H1 (cell line): ENCODE results near the gene WWP2. TPM values are rescaled to one million over a fixed set of nuclear protein-coding genes. Genes with fewer than 3 reads are reported as not detected.

ENCODE experiments used
- EP300 ChIP-seq, 2 experiments: IDR thresholded peaks; 1 replicate in 1 of 2; 2 replicates in 1 of 2; pipeline ENCODE4 v1.6.1; 2011 to 2012; ENCODE audit warnings: low read depth in 2 of 2, low read length in 2 of 2, mild to moderate bottlenecking in 2 of 2, borderline replicate concordance in 1 of 2, inconsistent platforms in 1 of 2, moderate library complexity in 1 of 2
- RAD21 ChIP-seq, 2 experiments: IDR thresholded peaks in 1 of 2; conservative IDR thresholded peaks in 1 of 2; 2 replicates each; pipeline ENCODE4 v1.6.1; 2011; ENCODE audit warnings: low read depth in 2 of 2, low read length in 2 of 2, improper control_type of control experiment in 1 of 2, inconsistent platforms in 1 of 2, mild to moderate bottlenecking in 1 of 2, moderate library complexity in 1 of 2
- RFX5 ChIP-seq: IDR thresholded peaks from 2 replicates; pipeline ENCODE4 v1.6.1; 2011; ENCODE audit warnings: low read depth, low read length, improper control_type of control experiment, borderline replicate concordance
- SIX5 ChIP-seq: IDR thresholded peaks from 2 replicates; pipeline ENCODE4 v1.6.1; 2011; ENCODE audit warnings: mild to moderate bottlenecking, low read depth, low read length
- SP1 ChIP-seq: IDR thresholded peaks from 2 replicates; pipeline ENCODE4 v1.6.1; 2011; ENCODE audit warnings: low read depth, low read length
- polyA plus RNA-seq, 7 experiments: library from polyadenylated mRNA; depleted of rRNA in 3 of 7; stranded (reverse) in 5 of 7; unstranded in 2 of 7; fragments of >200 nt in 5 of 7; fragments of 200-250 nt in 2 of 7; gene quantifications; 1 replicate in 5 of 7; 2 replicates in 1 of 7; 4 replicates in 1 of 7; pipeline versions ENCODE4 v1.2.1 to v1.2.3, GENCODE V29; 2011 to 2013; ENCODE audit warnings: missing spikeins in 2 of 7, mixed read lengths in 2 of 7
- total RNA-seq: library from RNA; stranded (reverse); fragmentation: NEBNext Ultra II Directional; extraction: Animal tissue kit (Norgen Biotek cat#: 25700); gene quantifications from 2 replicates; pipeline ENCODE4 v1.2.1, GENCODE V29; 2021
- TF ChIP-seq, protein P1 (sequence below): IDR thresholded peaks from 2 replicates; pipeline ENCODE4 v1.6.1; 2011; ENCODE audit warnings: low read length, improper control_type of control experiment

WWP2 gene
- total and polyA plus RNA-seq, 2 of the 8 experiments (the other 6 are each of a cell fraction or from before 2014, with no cell fraction given), result 14.1 to 42.2 TPM

DNA sequence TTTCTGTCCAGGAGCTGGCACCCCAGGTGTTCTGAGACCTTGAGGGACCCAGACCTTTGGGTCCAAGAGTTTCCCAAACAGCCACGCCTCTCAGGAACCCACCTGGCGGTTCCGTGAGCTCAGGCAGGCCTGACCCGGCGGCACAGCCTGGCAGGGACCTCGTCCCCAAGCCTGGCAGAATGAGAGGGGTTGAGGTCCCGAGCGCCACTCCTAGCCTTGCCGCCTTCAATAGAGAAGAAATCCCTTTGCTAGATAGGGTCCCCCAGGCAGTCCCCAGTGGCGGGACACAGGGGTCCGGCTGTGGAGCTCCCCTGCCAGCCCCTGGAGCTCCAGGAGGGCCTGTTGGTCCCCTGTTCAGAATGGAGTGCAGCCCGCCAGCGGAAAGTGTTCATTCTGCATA, 178.5 kb downstream of the WWP2 start (continued):
- TF ChIP-seq SP1, result no peak
- no peak for TF ChIP-seq SIX5
- no peak for TF ChIP-seq RAD21 (IDR thresholded peaks at IDR 0.05 in 1 of 2, conservative IDR thresholded peaks at IDR 0.05 in 1 of 2; ENCODE audit: low read depth in 2 of 2, low read length in 2 of 2)
- TF ChIP-seq EP300 (IDR thresholded peaks at IDR 0.05; ENCODE audit: borderline replicate concordance in 1 of 2, low read depth in 2 of 2, low read length in 2 of 2), result no peak
- TF ChIP-seq RFX5, result no peak
- TF ChIP-seq, protein P1, sequence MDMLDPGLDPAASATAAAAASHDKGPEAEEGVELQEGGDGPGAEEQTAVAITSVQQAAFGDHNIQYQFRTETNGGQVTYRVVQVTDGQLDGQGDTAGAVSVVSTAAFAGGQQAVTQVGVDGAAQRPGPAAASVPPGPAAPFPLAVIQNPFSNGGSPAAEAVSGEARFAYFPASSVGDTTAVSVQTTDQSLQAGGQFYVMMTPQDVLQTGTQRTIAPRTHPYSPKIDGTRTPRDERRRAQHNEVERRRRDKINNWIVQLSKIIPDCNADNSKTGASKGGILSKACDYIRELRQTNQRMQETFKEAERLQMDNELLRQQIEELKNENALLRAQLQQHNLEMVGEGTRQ, result no peak
